ENCODE results near the gene URI1. TPM values are rescaled to one million over a fixed set of nuclear protein-coding genes. Genes with fewer than 3 reads are reported as not detected.

The URI1 gene
- total and polyA plus RNA-seq, 5 experiments from 2014 or later = 17.3 to 98.4 (median 41.7) TPM

- peak overlapping the region in 1 of 10 donors; percentile 74 for H3K27ac Mint-ChIP-seq
- H3K4me3 Mint-ChIP-seq = no peak overlapping the region
- peaks cover 0 to 6% (median 2%) of the 10 kb centered on the region in 5 donors for H3K27me3 Mint-ChIP-seq
- ATAC-seq (no peak), DNase-seq (no peak)
- H3K36me3 Mint-ChIP-seq = no peaks in the 10 kb centered on the region
- no peaks in the 10 kb centered on the region for H3K9me3 Mint-ChIP-seq
- H3K4me1 Mint-ChIP-seq = no peaks in the 10 kb centered on the region
- POLR2A ChIA-PET = no interaction called here
These were observed 16.0 kb upstream of the URI1 start for GRCh38 chr19:29926031-29926430.

- Mint-ChIP-seq H3K4me1 (no peaks in the 10 kb centered on the region), H3K27me3 (peaks cover 0 to 6% (median 2%) of the 10 kb centered on the region in 5 donors), H3K27ac (peak overlapping the region in 1 of 10 donors; percentile 74), H3K4me3 (no peak overlapping the region), H3K9me3 (peaks cover 0 to 2% (median 0%) of the 10 kb centered on the region in 9 donors), H3K36me3 (no peaks in the 10 kb centered on the region)
- DNase-seq (no peak), ATAC-seq (no peak)
- POLR2A ChIA-PET = interaction anchor here (0.6 to 1.8 kb wide), 2 partner anchors 15 to 37 kb away, joined by 4 to 5 read pairs; partner anchors contain the start of gene URI1
These were observed 15.2 kb upstream of the URI1 start for GRCh38 chr19:29926801-29927200.

- no peak for DNase-seq
- H3K36me3 Mint-ChIP-seq = no peaks in the 10 kb centered on the region
- H3K4me1 Mint-ChIP-seq = no peaks in the 10 kb centered on the region
- H3K4me3 Mint-ChIP-seq = no peak overlapping the region
- peaks cover 0 to 5% (median 0%) of the 10 kb centered on the region in 9 donors for H3K9me3 Mint-ChIP-seq
- peaks cover 0 to 5% (median 2%) of the 10 kb centered on the region in 5 donors for H3K27me3 Mint-ChIP-seq
- H3K27ac Mint-ChIP-seq = no peak overlapping the region
- no peak for ATAC-seq
- POLR2A ChIA-PET = interaction anchor here (1.8 kb wide), 1 partner anchor 14 kb away, joined by 5 read pairs; the partner anchor contains the start of gene URI1
These were observed 14.0 kb upstream of the URI1 start for GRCh38 chr19:29927944-29928625.

- Mint-ChIP-seq H3K36me3 (no peaks in the 10 kb centered on the region), H3K27me3 (peaks cover 0 to 5% (median 2%) of the 10 kb centered on the region in 5 donors), H3K4me1 (no peaks in the 10 kb centered on the region), H3K4me3 (no peak overlapping the region), H3K27ac (no peak overlapping the region), H3K9me3 (peaks cover 0 to 6% (median 0%) of the 10 kb centered on the region in 9 donors)
- DNase-seq (no peak), ATAC-seq (no peak)
- POLR2A ChIA-PET = no interaction called here
These were observed 13.2 kb upstream of the URI1 start for GRCh38 chr19:29928831-29929230.

GRCh38 chr19:29934257-29934656 lies 7.8 kb upstream of the URI1 start:
- ATAC-seq (no peak), DNase-seq (no peak)
- no peak overlapping the region for H3K27ac Mint-ChIP-seq
- H3K27me3 Mint-ChIP-seq = peaks cover 0 to 6% (median 0%) of the 10 kb centered on the region in 5 donors
- no peak overlapping the region for H3K4me3 Mint-ChIP-seq
- peaks cover 0 to 18% (median 9%) of the 10 kb centered on the region in 3 donors for H3K36me3 Mint-ChIP-seq
- H3K4me1 Mint-ChIP-seq = no peaks in the 10 kb centered on the region
- POLR2A ChIA-PET = no interaction called here
- H3K9me3 Mint-ChIP-seq = peaks cover 0 to 36% (median 20%) of the 10 kb centered on the region in 9 donors

- H3K27ac Mint-ChIP-seq = no peak overlapping the region
- POLR2A ChIA-PET = no interaction called here
- ATAC-seq (no peak), DNase-seq (no peak)
- peaks cover 0 to 6% (median 2%) of the 10 kb centered on the region in 5 donors for H3K27me3 Mint-ChIP-seq
- H3K36me3 Mint-ChIP-seq = peaks cover 0 to 18% (median 9%) of the 10 kb centered on the region in 3 donors
- no peaks in the 10 kb centered on the region for H3K4me1 Mint-ChIP-seq
- H3K4me3 Mint-ChIP-seq = no peak overlapping the region
- peaks cover 0 to 36% (median 20%) of the 10 kb centered on the region in 9 donors for H3K9me3 Mint-ChIP-seq
These were observed 7.3 kb upstream of the URI1 start for GRCh38 chr19:29934781-29935180.

GRCh38 chr19:29936409-29936808 lies 5.6 kb upstream of the URI1 start:
- Mint-ChIP-seq H3K9me3 (peaks cover 0 to 36% (median 20%) of the 10 kb centered on the region in 9 donors), H3K36me3 (peaks cover 0 to 18% (median 9%) of the 10 kb centered on the region in 3 donors), H3K4me3 (no peak overlapping the region), H3K27me3 (peaks cover 0 to 6% (median 2%) of the 10 kb centered on the region in 5 donors), H3K27ac (no peak overlapping the region), H3K4me1 (peaks cover 5 to 10% (median 7%) of the 10 kb centered on the region in 4 donors)
- DNase-seq = no peak
- ATAC-seq = no peak
- POLR2A ChIA-PET = no interaction called here

- Mint-ChIP-seq H3K4me1 (peaks cover 12 to 33% (median 27%) of the 10 kb centered on the region in 4 donors), H3K27ac (peak overlapping the region in 3 of 10 donors; percentile 31 to 84 (median 81)), H3K36me3 (peaks cover 0 to 18% (median 7%) of the 10 kb centered on the region in 3 donors), H3K4me3 (peak overlapping the region in 2 of 10 donors; percentile 40 to 50), H3K27me3 (peaks cover 0 to 3% (median 0%) of the 10 kb centered on the region in 5 donors), H3K9me3 (peaks cover 0 to 25% (median 16%) of the 10 kb centered on the region in 9 donors)
- no peak for DNase-seq
- ATAC-seq = no peak
- POLR2A ChIA-PET = interaction anchor here (1.2 kb wide), 1 partner anchor 333 kb away, joined by 3 read pairs; the partner anchor contains the start of gene POP4
These were observed 2.4 kb upstream of the URI1 start for GRCh38 chr19:29939628-29940027.

- Mint-ChIP-seq H3K36me3 (peaks cover 0 to 13% (median 5%) of the 10 kb centered on the region in 3 donors), H3K9me3 (peaks cover 0 to 14% (median 10%) of the 10 kb centered on the region in 9 donors), H3K27ac (peak overlapping the region in 7 of 10 donors; percentile 5 to 97 (median 73)), H3K4me1 (peaks cover 19 to 42% (median 38%) of the 10 kb centered on the region in 4 donors), H3K4me3 (peak overlapping the region; percentile 84 to 95 (median 92)), H3K27me3 (peaks cover 0 to 3% (median 0%) of the 10 kb centered on the region in 5 donors)
- POLR2A ChIA-PET = interaction anchor here (0.5 to 2.5 kb wide), 14 partner anchors 13 to 335 kb away, joined by 3 to 41 read pairs (median 4); partner anchors contain the start of gene POP4
- no peak for ATAC-seq
- DNase-seq = no peak
These were observed 961 bp upstream of the URI1 start for GRCh38 chr19:29940971-29941585.

GRCh38 chr19:29942404-29943261 lies 594 bp downstream of the URI1 start:
- POLR2A ChIA-PET = interaction anchor here (0.5 to 2.5 kb wide), 9 partner anchors 16 to 337 kb away, joined by 3 to 41 read pairs (median 3); partner anchors contain the start of gene POP4

GRCh38 chr19:29943615-29944014 lies 1.6 kb downstream of the URI1 start:
- Mint-ChIP-seq H3K36me3 (peaks cover 0 to 6% (median 6%) of the 10 kb centered on the region in 3 donors), H3K9me3 (peaks cover 0 to 3% (median 0%) of the 10 kb centered on the region in 9 donors), H3K4me1 (peaks cover 32 to 66% (median 59%) of the 10 kb centered on the region in 4 donors), H3K27me3 (peaks cover 0 to 3% (median 0%) of the 10 kb centered on the region in 5 donors), H3K4me3 (peak overlapping the region; percentile 92 to 98 (median 95)), H3K27ac (peak overlapping the region in 8 of 10 donors; percentile 68 to 96 (median 93))
- no peak for ATAC-seq
- POLR2A ChIA-PET = interaction anchor here (0.6 to 1.2 kb wide), 2 partner anchors 56 to 93 kb away, joined by 3 to 4 read pairs; no protein-coding TSS in a partner anchor
- no peak for DNase-seq

More at GRCh38 chr19:29942404-29943261, 594 bp downstream of the URI1 start:
- peak; percentile 79 for ATAC-seq
- Mint-ChIP-seq H3K36me3 (peaks cover 0 to under 1% (median 0%) of the 10 kb centered on the region in 3 donors), H3K27me3 (peaks cover 0 to 3% (median 0%) of the 10 kb centered on the region in 5 donors), H3K27ac (peak overlapping the region; percentile 68 to 98 (median 95)), H3K4me3 (peak overlapping the region; percentile 92 to 98 (median 95)), H3K4me1 (peaks cover 27 to 56% (median 51%) of the 10 kb centered on the region in 4 donors), H3K9me3 (no peaks in the 10 kb centered on the region)
- DNase-seq = peak; percentile 59 to 85 (median 72)

Measured in naive thymus-derived CD8-positive, alpha-beta T cell (primary cell).